K562 treated with DMSO at 1 percent for 48 hours (cell line): ENCODE data around the gene SYTL4. TPM values are rescaled to one million over a fixed set of nuclear protein-coding genes. Genes with fewer than 3 reads are reported as not detected.

ENCODE experiments used
- total RNA-seq: library from RNA; unstranded; fragments of 300-600 nt; gene quantifications from 2 replicates; pipeline ENCODE4 v1.2.3, GENCODE V29; 2022; ENCODE audit warnings: low replicate concordance; ENCODE audit errors: extremely low read depth

Gene SYTL4
- not detected in 2 replicates for total RNA-seq

GRCh38 chrX:100731441-100732281 lies at the start of gene SYTL4:
TSS of gene SYTL4 (minus strand) at chrX:100732121. CDS start at chrX:100702037, 30,084 bp downstream.

GRCh38 chrX:100643956-100644860 lies 87.7 kb downstream of the SYTL4 start, which contains the start of gene SRPX2:
TSS of gene SRPX2 (plus strand) at chrX:100644199. CDS start at chrX:100646323, 2,124 bp downstream.

GRCh38 chrX:100636321-100636991 lies 95.5 kb downstream of the SYTL4 start, which contains the start of gene TSPAN6:
TSS of gene TSPAN6 (minus strand) at chrX:100636806. CDS start at chrX:100636694, 112 bp downstream.

Other genes starting within 250 kb of the SYTL4 start
- not detected in 2 replicates for gene TNMD, start 147.2 kb downstream of the SYTL4 start, total RNA-seq
- not detected in 2 replicates for gene TSPAN6, start 95.3 kb downstream of the SYTL4 start, total RNA-seq
- not detected in 2 replicates for gene SRPX2, start 87.9 kb downstream of the SYTL4 start, total RNA-seq
- gene CSTF2, start 88.3 kb upstream of the SYTL4 start, total RNA-seq, result not detected in 2 replicates
- gene NOX1, start 142.2 kb upstream of the SYTL4 start, total RNA-seq, result not detected in 2 replicates
- gene XKRX, start 196.8 kb upstream of the SYTL4 start, total RNA-seq, result not detected in 2 replicates
- not detected in 2 replicates for gene ARL13A, start 237.6 kb upstream of the SYTL4 start, total RNA-seq